SK-N-MC (cell line): ENCODE data around the gene CHRNB1.

ENCODE experiments used
- EZH2 ChIP-seq: fragments of 200-600 bp; sonication (generic); IDR thresholded peaks from one replicate; pipeline ENCODE4 v1.6.1; 2017; ENCODE audit warnings: antibody characterized with exemption
- FOXP2 ChIP-seq: optimal IDR thresholded peaks from 2 replicates; pipeline ENCODE3; 2011; ENCODE audit warnings: mild to moderate bottlenecking, moderate library complexity; ENCODE audit not compliant: insufficient read depth; ENCODE audit errors: extremely low read length, control extremely low read depth
- POLR2AphosphoS5 ChIP-seq: IDR thresholded peaks from 2 replicates; pipeline ENCODE4 v1.6.1; 2012; ENCODE audit warnings: mild to moderate bottlenecking, low read depth, low read length, borderline replicate concordance

GRCh38 chr17:7466318-7466638, 21.4 kb downstream of the CHRNB1 start:
- TF ChIP-seq EZH2 = no peak
- TF ChIP-seq POLR2AphosphoS5 = no peak
- TF ChIP-seq FOXP2 = no peak
